GM08714 (cell line): ENCODE results near the gene LBR.
A peak's percentile ranks its signal among the peaks of the same experiment; 100 is the strongest.

Experiments
- H3K4me3 ChIP-seq: fragments of 200-500 bp; sonication (Bioruptor generic); 2 replicates; pipeline ENCODE4 v1.5.1; 2014; ENCODE audit warnings: mild to moderate bottlenecking, low read length, inconsistent platforms
- ZNF274 ChIP-seq: IDR thresholded peaks from 2 replicates; pipeline ENCODE4 v1.6.1; 2012; ENCODE audit warnings: mild to moderate bottlenecking, low read depth, low read length

LBR gene

DNA sequence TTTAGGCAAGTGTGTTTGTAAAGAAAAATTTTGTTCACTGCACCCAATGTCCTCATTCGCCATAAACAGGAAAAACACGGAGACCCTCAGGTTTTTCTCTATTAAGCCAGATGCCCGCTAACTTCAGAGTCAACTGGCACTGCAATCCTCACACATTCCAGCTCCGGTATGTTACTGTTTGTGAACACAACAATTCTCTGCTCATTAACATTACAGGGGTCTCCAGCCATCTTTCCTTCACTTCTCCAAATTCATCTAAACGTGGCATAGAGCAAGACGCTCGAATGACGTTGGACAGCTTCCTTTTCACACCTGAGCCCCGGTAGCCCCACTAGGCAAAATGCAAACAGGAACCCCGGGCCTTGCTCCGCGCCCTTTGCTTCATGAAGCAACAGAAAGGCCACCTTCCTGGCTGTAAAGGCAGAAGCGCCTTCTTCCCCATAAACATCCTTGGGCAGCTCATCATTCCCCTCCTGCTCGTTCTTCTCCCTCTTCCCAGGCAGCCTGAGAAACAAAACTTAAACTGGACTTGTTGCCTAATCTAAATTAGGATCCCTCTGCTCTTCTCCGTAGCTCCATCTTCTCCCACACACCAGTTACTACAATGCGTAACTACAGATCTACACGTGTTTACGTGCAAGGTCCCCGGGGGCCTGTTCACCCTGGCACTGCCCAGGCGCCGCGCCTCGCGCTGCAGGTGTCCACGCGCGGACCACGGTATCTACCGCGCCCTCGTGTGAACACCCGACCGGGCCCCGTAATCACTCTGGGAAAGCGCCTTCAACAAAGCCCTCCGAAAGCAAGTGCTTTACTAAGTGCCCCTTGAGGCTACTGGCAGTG, 1.2 kb downstream of the LBR start:
- H3K4me3 ChIP-seq: peak overlapping the region; percentile 96
- TF ChIP-seq ZNF274: no peak

DNA sequence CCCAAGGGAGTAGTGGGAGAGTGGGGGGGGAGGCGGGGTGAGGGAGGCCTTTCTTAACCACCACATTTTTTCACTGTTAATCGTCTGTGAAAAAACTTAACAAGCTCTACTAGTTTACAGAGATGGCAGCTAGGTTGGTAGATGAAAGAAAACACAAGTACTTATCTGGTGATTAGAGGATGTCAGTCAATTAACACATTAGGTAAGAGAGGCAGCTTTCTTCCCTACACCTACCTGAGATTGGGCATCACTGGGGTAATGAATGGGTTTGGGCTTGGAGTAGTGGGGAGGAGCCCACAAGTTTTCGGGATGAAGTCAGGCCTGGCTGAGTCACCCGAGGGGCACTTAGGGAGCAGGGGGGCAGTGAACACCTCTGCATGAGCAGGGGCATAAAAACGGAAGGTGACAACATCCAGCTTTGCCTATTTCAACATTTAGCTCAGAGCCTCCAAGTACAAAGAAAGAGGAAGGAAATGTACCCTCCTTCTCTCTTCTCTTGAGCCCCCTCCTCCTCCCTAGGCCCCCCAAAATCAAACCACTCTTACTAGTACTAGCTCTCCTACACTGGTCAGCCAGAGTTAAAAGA, 2.5 kb downstream of the LBR start:
- H3K4me3 ChIP-seq: peak overlapping the region; percentile 30
- TF ChIP-seq ZNF274: no peak

DNA sequence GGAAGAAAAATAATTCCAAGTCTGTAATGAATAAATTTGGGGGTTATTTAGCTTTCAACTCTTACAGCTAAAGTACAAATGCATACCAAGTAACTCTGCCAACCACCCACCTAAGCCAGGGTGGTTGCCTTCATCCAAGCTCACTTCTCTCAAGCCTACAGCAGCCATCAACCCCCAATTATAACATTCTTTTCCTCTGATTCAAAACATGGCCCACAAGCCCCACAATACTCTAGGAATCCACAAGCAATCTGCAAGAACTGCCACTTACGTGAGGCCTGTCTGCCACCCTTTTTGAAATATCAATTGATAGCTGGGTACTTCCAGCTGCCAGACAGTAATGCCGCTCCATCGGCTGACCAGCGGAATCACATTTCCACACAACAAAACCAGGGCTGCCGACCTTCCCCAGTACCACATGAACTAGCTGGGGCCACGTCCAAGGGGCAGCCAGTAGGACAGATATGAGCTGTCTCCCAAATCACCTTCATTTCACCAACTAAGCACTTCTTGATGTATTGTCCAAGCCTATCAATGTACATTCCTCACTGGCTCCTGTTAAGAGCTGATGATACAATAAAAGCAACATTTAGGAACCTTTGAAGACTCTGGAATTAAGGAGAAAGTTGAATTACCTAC, 3.2 kb downstream of the LBR start:
- no peak for TF ChIP-seq ZNF274
- peak overlapping the region; percentile 26; the same call in 1 of the 2 replicates for H3K4me3 ChIP-seq

GRCh38 chr1:225423518-225423855, 4.4 kb downstream of the LBR start:
- no peak for TF ChIP-seq ZNF274
- no peak overlapping the region for H3K4me3 ChIP-seq

DNA sequence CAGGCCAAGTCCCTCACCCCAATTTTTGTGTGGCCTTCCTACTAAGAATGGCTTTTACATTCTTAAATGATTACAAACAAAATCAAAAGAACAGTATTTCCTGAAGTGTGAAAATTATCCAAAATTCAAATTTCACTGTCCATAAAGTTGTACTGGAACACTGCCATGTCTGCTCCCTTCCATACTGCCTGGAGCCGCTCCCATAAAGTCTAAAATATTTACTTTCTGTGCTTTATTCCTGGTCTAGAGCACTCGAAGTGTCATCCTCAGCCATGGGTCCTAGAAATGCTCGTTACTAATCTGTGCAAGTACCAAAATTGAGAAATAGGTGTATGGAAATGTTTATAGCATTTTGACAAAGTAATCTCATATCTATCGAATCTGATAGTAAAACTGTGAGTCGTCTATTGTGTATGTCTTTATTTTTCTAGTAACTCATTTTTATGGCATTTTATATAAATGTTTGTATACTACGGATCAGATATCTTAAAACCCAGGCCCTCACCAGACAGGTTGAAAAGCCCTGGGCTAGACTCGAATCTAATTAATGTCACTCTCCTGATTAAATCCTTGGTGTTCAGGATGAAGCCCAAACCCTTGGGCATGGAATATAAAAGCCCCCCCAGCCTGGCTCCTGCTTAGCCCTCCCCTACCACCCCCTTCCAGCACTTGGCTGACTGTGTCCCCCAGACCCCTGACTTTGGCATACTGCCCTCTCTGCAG, 4.9 kb downstream of the LBR start:
- H3K4me3 ChIP-seq: no peak overlapping the region

GRCh38 chr1:225422031-225422605, 5.7 kb downstream of the LBR start:
- no peak for TF ChIP-seq ZNF274
- H3K4me3 ChIP-seq: no peak overlapping the region

More for the DNA sequence above, 4.9 kb downstream of the LBR start:
- no peak for TF ChIP-seq ZNF274

- no peak for TF ChIP-seq ZNF274
- H3K4me3 ChIP-seq: no peak overlapping the region
Observed at GRCh38 chr1:225418598-225418997, 9.2 kb downstream of the LBR start.

GRCh38 chr1:225418059-225418458, 9.8 kb downstream of the LBR start:
- TF ChIP-seq ZNF274: no peak

GRCh38 chr1:225415967-225416745, 11.7 kb downstream of the LBR start:
- no peak for TF ChIP-seq ZNF274

More at GRCh38 chr1:225418059-225418458, 9.8 kb downstream of the LBR start:
- no peak overlapping the region for H3K4me3 ChIP-seq

GRCh38 chr1:225415307-225415706, 12.5 kb downstream of the LBR start:
- H3K4me3 ChIP-seq: no peak overlapping the region
- no peak for TF ChIP-seq ZNF274

More at GRCh38 chr1:225415967-225416745, 11.7 kb downstream of the LBR start:
- no peak overlapping the region for H3K4me3 ChIP-seq

GRCh38 chr1:225413708-225414375, 14.0 kb downstream of the LBR start:
- TF ChIP-seq ZNF274: no peak

GRCh38 chr1:225412803-225413351, 15.0 kb downstream of the LBR start:
- no peak overlapping the region for H3K4me3 ChIP-seq
- TF ChIP-seq ZNF274: no peak

More at GRCh38 chr1:225413708-225414375, 14.0 kb downstream of the LBR start:
- H3K4me3 ChIP-seq: no peak overlapping the region
